ENCODE results near the gene REEP1.

The REEP1 gene

GRCh38 chr2:86314125-86314524 lies 23.3 kb downstream of the REEP1 start:
- no peak for TF ChIP-seq TCF12 (IDR thresholded peaks at IDR 0.05; ENCODE audit: low read depth)
- no peak for TF ChIP-seq YY1 (IDR thresholded peaks at IDR 0.05; ENCODE audit: low read depth)
- TF ChIP-seq ZBTB7A (IDR thresholded peaks at IDR 0.05; ENCODE audit: low read depth), result no peak
- TF ChIP-seq USF1 (IDR thresholded peaks at IDR 0.05), result no peak
- TF ChIP-seq EGR1 (IDR thresholded peaks at IDR 0.05), result no peak

GRCh38 chr2:86313341-86313740 lies 24.1 kb downstream of the REEP1 start:
- TF ChIP-seq TCF12 (IDR thresholded peaks at IDR 0.05; ENCODE audit: low read depth) (no peak), TEAD4 (IDR thresholded peaks at IDR 0.05) (no peak), CEBPB (IDR thresholded peaks at IDR 0.05) (no peak), YY1 (IDR thresholded peaks at IDR 0.05; ENCODE audit: low read depth) (no peak), TAF1 (IDR thresholded peaks at IDR 0.05; ENCODE audit: low read depth) (no peak), FOXM1 (IDR thresholded peaks at IDR 0.05; ENCODE audit: borderline replicate concordance, low read depth) (no peak), EP300 (IDR thresholded peaks at IDR 0.05; ENCODE audit: borderline replicate concordance) (no peak), CREB1 (IDR thresholded peaks at IDR 0.05; ENCODE audit: low read depth) (no peak), REST (IDR thresholded peaks at IDR 0.05; ENCODE audit: low read depth) (no peak), NFIC (IDR thresholded peaks at IDR 0.05) (no peak), EGR1 (IDR thresholded peaks at IDR 0.05) (no peak), RAD21 (IDR thresholded peaks at IDR 0.05; ENCODE audit: low read depth) (no peak), USF1 (IDR thresholded peaks at IDR 0.05) (no peak), ZBTB7A (IDR thresholded peaks at IDR 0.05; ENCODE audit: low read depth) (no peak), MAX (IDR thresholded peaks at IDR 0.05) (no peak)

GRCh38 chr2:86311879-86312278 lies 25.5 kb downstream of the REEP1 start:
- TF ChIP-seq TEAD4 (IDR thresholded peaks at IDR 0.05) (no peak), USF1 (IDR thresholded peaks at IDR 0.05) (no peak), NFIC (IDR thresholded peaks at IDR 0.05) (no peak), TAF1 (IDR thresholded peaks at IDR 0.05; ENCODE audit: low read depth) (no peak), EP300 (IDR thresholded peaks at IDR 0.05; ENCODE audit: borderline replicate concordance) (no peak), CREB1 (IDR thresholded peaks at IDR 0.05; ENCODE audit: low read depth) (no peak), CEBPB (IDR thresholded peaks at IDR 0.05) (no peak), RAD21 (IDR thresholded peaks at IDR 0.05; ENCODE audit: low read depth) (no peak), FOXM1 (IDR thresholded peaks at IDR 0.05; ENCODE audit: borderline replicate concordance, low read depth) (no peak), MAX (IDR thresholded peaks at IDR 0.05) (no peak), REST (IDR thresholded peaks at IDR 0.05; ENCODE audit: low read depth) (no peak)

GRCh38 chr2:86309966-86310365 lies 27.5 kb downstream of the REEP1 start:
- TF ChIP-seq TEAD4 (IDR thresholded peaks at IDR 0.05) (no peak), MAX (IDR thresholded peaks at IDR 0.05) (no peak), YY1 (IDR thresholded peaks at IDR 0.05; ENCODE audit: low read depth) (no peak), FOXM1 (IDR thresholded peaks at IDR 0.05; ENCODE audit: borderline replicate concordance, low read depth) (no peak), CREB1 (IDR thresholded peaks at IDR 0.05; ENCODE audit: low read depth) (no peak), ZBTB7A (IDR thresholded peaks at IDR 0.05; ENCODE audit: low read depth) (no peak), TCF12 (IDR thresholded peaks at IDR 0.05; ENCODE audit: low read depth) (no peak), CEBPB (IDR thresholded peaks at IDR 0.05) (no peak), EGR1 (IDR thresholded peaks at IDR 0.05) (no peak), NFIC (IDR thresholded peaks at IDR 0.05) (no peak), REST (IDR thresholded peaks at IDR 0.05; ENCODE audit: low read depth) (no peak), EP300 (IDR thresholded peaks at IDR 0.05; ENCODE audit: borderline replicate concordance) (no peak), RAD21 (IDR thresholded peaks at IDR 0.05; ENCODE audit: low read depth) (no peak)
